Measurements from ENCODE around the gene SPATA31E1.

DNA sequence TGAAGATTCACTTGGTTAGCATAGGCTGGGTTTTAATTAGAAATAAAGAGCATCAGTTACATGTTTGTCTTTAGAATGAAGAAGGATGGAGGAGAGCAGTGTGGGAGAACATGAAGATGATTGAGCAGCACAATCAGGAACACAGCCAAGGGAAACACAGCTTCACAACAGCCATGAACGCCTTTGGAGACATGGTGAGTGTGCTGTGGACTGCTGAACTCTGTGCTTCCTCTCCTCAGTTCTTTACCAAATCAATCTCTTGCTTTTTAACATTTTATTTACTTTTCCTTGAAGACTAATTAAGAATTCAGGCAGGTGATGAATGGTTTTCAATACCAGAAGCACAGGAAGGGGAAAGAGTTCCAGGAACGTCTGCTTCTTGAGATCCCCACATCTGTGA, 38.2 kb upstream of the SPATA31E1 start:
- TF ChIP-seq CTCF (IDR thresholded peaks at IDR 0.05) = no peak
- no peak for TF ChIP-seq POLR2A (IDR thresholded peaks at IDR 0.05)

Measured in testis (tissue), 2 donors.